Measurements from ENCODE around the gene TUBA1B. TPM values are rescaled to one million over a fixed set of nuclear protein-coding genes. Genes with fewer than 3 reads are reported as not detected.

Gene TUBA1B
- total and polyA plus RNA-seq, 4 donors: 125 to 1,268 (median 243) TPM

DNA sequence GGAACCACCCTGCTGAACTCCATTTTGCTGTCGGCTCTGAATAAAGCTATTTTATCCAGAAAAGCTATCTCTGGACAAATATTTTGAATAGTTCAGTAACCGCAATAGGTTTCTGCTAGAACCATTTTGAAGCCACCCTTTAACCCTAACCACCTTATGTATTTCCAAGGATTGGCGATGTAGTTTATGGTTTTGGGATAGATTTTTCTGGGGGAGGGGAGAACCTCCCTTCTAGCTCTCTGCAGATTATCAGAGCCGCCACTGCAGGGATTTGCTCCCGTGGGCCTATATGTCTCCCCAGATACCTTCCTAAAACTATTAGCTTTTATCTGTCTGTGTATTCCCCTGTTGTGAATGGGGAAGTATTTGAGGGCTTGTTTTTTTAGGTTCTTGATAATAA is 1.8 kb upstream of the TUBA1B start:
- Histone ChIP-seq H3K9me3 (ENCODE audit: control insufficient read depth in 4 of 4, low read length in 3 of 4) (no peaks in the 10 kb centered on the region), H3K4me1 (ENCODE audit: control insufficient read depth in 4 of 4, insufficient read depth in 4 of 4, low read length in 3 of 4) (peaks cover 2 to 15% (median 7%) of the 10 kb centered on the region in 4 donors), H3K4me3 (ENCODE audit: low read depth in 1 of 3, low read length in 3 of 3) (no peak overlapping the region), H3K27ac (ENCODE audit: low read depth in 1 of 2, low read length in 2 of 2) (no peak overlapping the region), H3K27me3 (ENCODE audit: control insufficient read depth in 4 of 4, insufficient read depth in 4 of 4, low read length in 3 of 4) (no peaks in the 10 kb centered on the region), H3K36me3 (ENCODE audit: control insufficient read depth in 4 of 4, insufficient read depth in 3 of 4, low read depth in 1 of 4, low read length in 3 of 4) (peaks cover 0 to 6% (median 5%) of the 10 kb centered on the region in 4 donors), H3K9ac (ENCODE audit: low read depth in 1 of 2, low read length in 2 of 2) (no peak overlapping the region)
- TF ChIP-seq HNF4A (conservative IDR thresholded peaks at IDR 0.05) (no peak), FOXA2 (IDR thresholded peaks at IDR 0.05) (no peak), TAF1 (conservative IDR thresholded peaks at IDR 0.05) (no peak), HNF4G (IDR thresholded peaks at IDR 0.05) (no peak), EGR1 (IDR thresholded peaks at IDR 0.05; ENCODE audit: low read depth in 2 of 2) (no peak), RAD21 (IDR thresholded peaks at IDR 0.05) (no peak), SP1 (IDR thresholded peaks at IDR 0.05) (no peak), JUND (IDR thresholded peaks at IDR 0.05) (no peak), GABPA (IDR thresholded peaks at IDR 0.05 in 1 of 2, conservative IDR thresholded peaks at IDR 0.05 in 1 of 2) (no peak), FOXA1 (IDR thresholded peaks at IDR 0.05) (no peak), YY1 (IDR thresholded peaks at IDR 0.05) (no peak), NR2F2 (IDR thresholded peaks at IDR 0.05) (no peak), RXRA (IDR thresholded peaks at IDR 0.05) (no peak)
- TF ChIP-seq, protein P1, sequence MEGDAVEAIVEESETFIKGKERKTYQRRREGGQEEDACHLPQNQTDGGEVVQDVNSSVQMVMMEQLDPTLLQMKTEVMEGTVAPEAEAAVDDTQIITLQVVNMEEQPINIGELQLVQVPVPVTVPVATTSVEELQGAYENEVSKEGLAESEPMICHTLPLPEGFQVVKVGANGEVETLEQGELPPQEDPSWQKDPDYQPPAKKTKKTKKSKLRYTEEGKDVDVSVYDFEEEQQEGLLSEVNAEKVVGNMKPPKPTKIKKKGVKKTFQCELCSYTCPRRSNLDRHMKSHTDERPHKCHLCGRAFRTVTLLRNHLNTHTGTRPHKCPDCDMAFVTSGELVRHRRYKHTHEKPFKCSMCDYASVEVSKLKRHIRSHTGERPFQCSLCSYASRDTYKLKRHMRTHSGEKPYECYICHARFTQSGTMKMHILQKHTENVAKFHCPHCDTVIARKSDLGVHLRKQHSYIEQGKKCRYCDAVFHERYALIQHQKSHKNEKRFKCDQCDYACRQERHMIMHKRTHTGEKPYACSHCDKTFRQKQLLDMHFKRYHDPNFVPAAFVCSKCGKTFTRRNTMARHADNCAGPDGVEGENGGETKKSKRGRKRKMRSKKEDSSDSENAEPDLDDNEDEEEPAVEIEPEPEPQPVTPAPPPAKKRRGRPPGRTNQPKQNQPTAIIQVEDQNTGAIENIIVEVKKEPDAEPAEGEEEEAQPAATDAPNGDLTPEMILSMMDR (IDR thresholded peaks at IDR 0.05; ENCODE audit: low read depth, low read length, missing input control): no peak
- TF ChIP-seq, protein P2, sequence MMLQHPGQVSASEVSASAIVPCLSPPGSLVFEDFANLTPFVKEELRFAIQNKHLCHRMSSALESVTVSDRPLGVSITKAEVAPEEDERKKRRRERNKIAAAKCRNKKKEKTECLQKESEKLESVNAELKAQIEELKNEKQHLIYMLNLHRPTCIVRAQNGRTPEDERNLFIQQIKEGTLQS (IDR thresholded peaks at IDR 0.05): no peak
- TF ChIP-seq, protein P3, sequence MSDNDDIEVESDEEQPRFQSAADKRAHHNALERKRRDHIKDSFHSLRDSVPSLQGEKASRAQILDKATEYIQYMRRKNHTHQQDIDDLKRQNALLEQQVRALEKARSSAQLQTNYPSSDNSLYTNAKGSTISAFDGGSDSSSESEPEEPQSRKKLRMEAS (IDR thresholded peaks at IDR 0.05): no peak
- TF ChIP-seq, protein P4, sequence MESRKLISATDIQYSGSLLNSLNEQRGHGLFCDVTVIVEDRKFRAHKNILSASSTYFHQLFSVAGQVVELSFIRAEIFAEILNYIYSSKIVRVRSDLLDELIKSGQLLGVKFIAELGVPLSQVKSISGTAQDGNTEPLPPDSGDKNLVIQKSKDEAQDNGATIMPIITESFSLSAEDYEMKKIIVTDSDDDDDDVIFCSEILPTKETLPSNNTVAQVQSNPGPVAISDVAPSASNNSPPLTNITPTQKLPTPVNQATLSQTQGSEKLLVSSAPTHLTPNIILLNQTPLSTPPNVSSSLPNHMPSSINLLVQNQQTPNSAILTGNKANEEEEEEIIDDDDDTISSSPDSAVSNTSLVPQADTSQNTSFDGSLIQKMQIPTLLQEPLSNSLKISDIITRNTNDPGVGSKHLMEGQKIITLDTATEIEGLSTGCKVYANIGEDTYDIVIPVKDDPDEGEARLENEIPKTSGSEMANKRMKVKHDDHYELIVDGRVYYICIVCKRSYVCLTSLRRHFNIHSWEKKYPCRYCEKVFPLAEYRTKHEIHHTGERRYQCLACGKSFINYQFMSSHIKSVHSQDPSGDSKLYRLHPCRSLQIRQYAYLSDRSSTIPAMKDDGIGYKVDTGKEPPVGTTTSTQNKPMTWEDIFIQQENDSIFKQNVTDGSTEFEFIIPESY (IDR thresholded peaks at IDR 0.05): no peak
- TF ChIP-seq, protein P5, sequence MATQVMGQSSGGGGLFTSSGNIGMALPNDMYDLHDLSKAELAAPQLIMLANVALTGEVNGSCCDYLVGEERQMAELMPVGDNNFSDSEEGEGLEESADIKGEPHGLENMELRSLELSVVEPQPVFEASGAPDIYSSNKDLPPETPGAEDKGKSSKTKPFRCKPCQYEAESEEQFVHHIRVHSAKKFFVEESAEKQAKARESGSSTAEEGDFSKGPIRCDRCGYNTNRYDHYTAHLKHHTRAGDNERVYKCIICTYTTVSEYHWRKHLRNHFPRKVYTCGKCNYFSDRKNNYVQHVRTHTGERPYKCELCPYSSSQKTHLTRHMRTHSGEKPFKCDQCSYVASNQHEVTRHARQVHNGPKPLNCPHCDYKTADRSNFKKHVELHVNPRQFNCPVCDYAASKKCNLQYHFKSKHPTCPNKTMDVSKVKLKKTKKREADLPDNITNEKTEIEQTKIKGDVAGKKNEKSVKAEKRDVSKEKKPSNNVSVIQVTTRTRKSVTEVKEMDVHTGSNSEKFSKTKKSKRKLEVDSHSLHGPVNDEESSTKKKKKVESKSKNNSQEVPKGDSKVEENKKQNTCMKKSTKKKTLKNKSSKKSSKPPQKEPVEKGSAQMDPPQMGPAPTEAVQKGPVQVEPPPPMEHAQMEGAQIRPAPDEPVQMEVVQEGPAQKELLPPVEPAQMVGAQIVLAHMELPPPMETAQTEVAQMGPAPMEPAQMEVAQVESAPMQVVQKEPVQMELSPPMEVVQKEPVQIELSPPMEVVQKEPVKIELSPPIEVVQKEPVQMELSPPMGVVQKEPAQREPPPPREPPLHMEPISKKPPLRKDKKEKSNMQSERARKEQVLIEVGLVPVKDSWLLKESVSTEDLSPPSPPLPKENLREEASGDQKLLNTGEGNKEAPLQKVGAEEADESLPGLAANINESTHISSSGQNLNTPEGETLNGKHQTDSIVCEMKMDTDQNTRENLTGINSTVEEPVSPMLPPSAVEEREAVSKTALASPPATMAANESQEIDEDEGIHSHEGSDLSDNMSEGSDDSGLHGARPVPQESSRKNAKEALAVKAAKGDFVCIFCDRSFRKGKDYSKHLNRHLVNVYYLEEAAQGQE (IDR thresholded peaks at IDR 0.05): no peak
- no peak for DNase-seq (ENCODE audit: low spot score)
- WGBS: 92% methylated on average over 5 of the region's 5 CpGs
